Choroid plexus epithelial cell (primary cell): ENCODE data around the gene KIAA1217.

Source experiments
- DNase-seq: peaks from one replicate; pipeline ENCODE4 v3.0.0-alpha.2; 2010; ENCODE audit warnings: low read depth
- H3K4me3 ChIP-seq: 2 replicates; pipeline ENCODE4 v1.5.1; 2011; ENCODE audit warnings: low read depth, mild to moderate bottlenecking, control low read depth, low read length, moderate library complexity
- CTCF ChIP-seq: conservative IDR thresholded peaks from 2 replicates; pipeline ENCODE4 v1.5.1; 2011; ENCODE audit warnings: low read depth, mild to moderate bottlenecking, control low read depth, inconsistent platforms, low read length, moderate library complexity

KIAA1217 gene

GRCh38 chr10:24231200-24231599 is 22.3 kb downstream of the KIAA1217 start:
- no peak overlapping the region for H3K4me3 ChIP-seq
- TF ChIP-seq CTCF, result no peak
- no peak for DNase-seq

GRCh38 chr10:24234784-24235183 is 25.8 kb downstream of the KIAA1217 start:
- TF ChIP-seq CTCF, result no peak
- no peak for DNase-seq
- no peak overlapping the region for H3K4me3 ChIP-seq

- no peak for TF ChIP-seq CTCF
- no peak overlapping the region for H3K4me3 ChIP-seq
- no peak for DNase-seq
Observed at GRCh38 chr10:24235471-24235870, 26.5 kb downstream of the KIAA1217 start.

GRCh38 chr10:24237801-24238395 is 29.0 kb downstream of the KIAA1217 start:
- TF ChIP-seq CTCF, result no peak
- H3K4me3 ChIP-seq, result no peak overlapping the region
- DNase-seq, result no peak

GRCh38 chr10:24238519-24239247 is 29.7 kb downstream of the KIAA1217 start:
- no peak for TF ChIP-seq CTCF
- no peak for DNase-seq
- H3K4me3 ChIP-seq, result no peak overlapping the region

GRCh38 chr10:24239289-24240040 is 30.5 kb downstream of the KIAA1217 start:
- no peak for TF ChIP-seq CTCF
- H3K4me3 ChIP-seq, result no peak overlapping the region
- no peak for DNase-seq
